T-cell (primary cell): ENCODE results near the gene SH2D1A. TPM values are rescaled to one million over a fixed set of nuclear protein-coding genes. Genes with fewer than 3 reads are reported as not detected.
"Not testable (repeated sequence)": the region's sequence is repeated elsewhere in the genome, so short reads cannot be mapped to it uniquely, and the experiment has no call there.

ENCODE experiments used
- ATAC-seq, 4 experiments: fragments of 200-7000 bp in 3 of 4; fragments of 150-1000 bp in 1 of 4; cut with Tn5 transposase; replicated peaks in 1 of 4; 1 replicate in 3 of 4; 2 replicates in 1 of 4; pipeline ENCODE4 v1.10.0; 2021; ENCODE audit warnings: moderate library complexity in 3 of 4, mild to moderate bottlenecking in 2 of 4, moderate number of reproducible peaks in 1 of 4
- CTCF ChIA-PET, 2 donors: fragments of 300-600 bp; sonication (Branson Sonifier 250); formaldehyde crosslinking; loops; one replicate each; lab custom pipeline; 2022; ENCODE audit warnings: antibody characterized with exemption in 2 of 2; lab: Charles Lee
- POLR2A ChIA-PET, 2 donors: fragments of 300-600 bp; sonication (Branson Sonifier 250); formaldehyde crosslinking; loops; one replicate each; lab custom pipeline; 2022; ENCODE audit warnings: antibody characterized with exemption in 2 of 2; lab: Charles Lee
- DNase-seq, 35 experiments: peaks; one replicate each; pipeline versions ENCODE4 v3.0.0 to v3.0.0-alpha.2; 2013 to 2023
- H3K27ac ChIP-seq: one replicate; pipeline ENCODE4 v1.5.1; 2013; ENCODE audit warnings: low read length
- H3K27me3 ChIP-seq, 2 experiments: replicated peaks in 1 of 2; 1 replicate in 1 of 2; 2 replicates in 1 of 2; pipeline versions ENCODE4 v1.6.1 to v1.7.0; 2013; ENCODE audit warnings: low read length in 1 of 2, mixed read lengths in 1 of 2; ENCODE audit not compliant: control insufficient read depth in 2 of 2, insufficient read depth in 2 of 2; ENCODE audit errors: extremely low read depth in 1 of 2
- H3K36me3 ChIP-seq, 2 donors: 1 replicate in 1 of 2; 2 replicates in 1 of 2; pipeline versions ENCODE4 v1.6.1 to v1.7.0; 2013; ENCODE audit warnings: low read length in 1 of 2; ENCODE audit not compliant: control insufficient read depth in 2 of 2, insufficient read depth in 1 of 2; ENCODE audit errors: extremely low read depth in 1 of 2
- H3K4me1 ChIP-seq, 2 experiments: 1 replicate in 1 of 2; 2 replicates in 1 of 2; pipeline versions ENCODE4 v1.6.1 to v1.7.0; 2013; ENCODE audit warnings: low read length in 2 of 2, mixed read lengths in 1 of 2; ENCODE audit not compliant: insufficient read depth in 2 of 2, control insufficient read depth in 1 of 2; ENCODE audit errors: extremely low read depth in 1 of 2
- H3K4me3 ChIP-seq, 2 donors: 1 replicate in 1 of 2; 2 replicates in 1 of 2; pipeline versions ENCODE4 v1.5.1 to v1.7.0; 2013; ENCODE audit warnings: mild to moderate bottlenecking in 2 of 2, low read length in 1 of 2, moderate library complexity in 1 of 2; ENCODE audit not compliant: control insufficient read depth in 1 of 2; ENCODE audit errors: extremely low read depth in 1 of 2
- H3K9me3 ChIP-seq: 2 replicates; pipeline ENCODE4 v1.7.0; 2013
- H3K27ac Mint-ChIP-seq, 2 donors: one replicate each; pipeline ENCODE4 v1.8.0; 2020 to 2021; ENCODE audit warnings: mild to moderate bottlenecking in 2 of 2, mixed read lengths in 2 of 2
- H3K27me3 Mint-ChIP-seq, 2 donors: one replicate each; pipeline ENCODE4 v1.8.0; 2021 to 2022; ENCODE audit warnings: mixed read lengths in 2 of 2
- H3K36me3 Mint-ChIP-seq: one replicate; pipeline ENCODE4 v1.8.0; 2021; ENCODE audit warnings: mixed read lengths
- H3K4me1 Mint-ChIP-seq, 3 donors: one replicate each; pipeline ENCODE4 v1.8.0; 2020 to 2022; ENCODE audit warnings: mixed read lengths in 3 of 3, mild to moderate bottlenecking in 1 of 3
- H3K4me3 Mint-ChIP-seq, 3 donors: one replicate each; pipeline ENCODE4 v1.8.0; 2020 to 2022; ENCODE audit warnings: mild to moderate bottlenecking in 3 of 3, mixed read lengths in 3 of 3, moderate library complexity in 3 of 3
- H3K9me3 Mint-ChIP-seq, 3 donors: one replicate each; pipeline ENCODE4 v1.8.0; 2020 to 2022; ENCODE audit warnings: mixed read lengths in 3 of 3
- WGBS: methylation state at CpG from one replicate; pipeline ENCODE4 v1.1.5; 2013; ENCODE audit warnings: missing lambda C conversion rate; ENCODE audit not compliant: insufficient coverage; 5-methylcytosine and 5-hydroxymethylcytosine counted together
- total RNA-seq, 35 experiments: library from RNA in 6 of 35; stranded (reverse) in 6 of 35; fragments of 120-200 nt in 1 of 35; gene quantifications; one replicate each; pipeline versions ENCODE4 v1.2.1 to v1.2.4 and lab custom pipeline; 2013 to 2026

SH2D1A gene
- total RNA-seq (10 to 100 TPM; 32.1 to 43.8 (median 39.0) TPM), total RNA-seq (lab: John Stamatoyannopoulos, UW) (37.5 to 130 (median 67.8) reads per million in 29 experiments)
- total RNA-seq (2013), result 77.4 TPM

DNA sequence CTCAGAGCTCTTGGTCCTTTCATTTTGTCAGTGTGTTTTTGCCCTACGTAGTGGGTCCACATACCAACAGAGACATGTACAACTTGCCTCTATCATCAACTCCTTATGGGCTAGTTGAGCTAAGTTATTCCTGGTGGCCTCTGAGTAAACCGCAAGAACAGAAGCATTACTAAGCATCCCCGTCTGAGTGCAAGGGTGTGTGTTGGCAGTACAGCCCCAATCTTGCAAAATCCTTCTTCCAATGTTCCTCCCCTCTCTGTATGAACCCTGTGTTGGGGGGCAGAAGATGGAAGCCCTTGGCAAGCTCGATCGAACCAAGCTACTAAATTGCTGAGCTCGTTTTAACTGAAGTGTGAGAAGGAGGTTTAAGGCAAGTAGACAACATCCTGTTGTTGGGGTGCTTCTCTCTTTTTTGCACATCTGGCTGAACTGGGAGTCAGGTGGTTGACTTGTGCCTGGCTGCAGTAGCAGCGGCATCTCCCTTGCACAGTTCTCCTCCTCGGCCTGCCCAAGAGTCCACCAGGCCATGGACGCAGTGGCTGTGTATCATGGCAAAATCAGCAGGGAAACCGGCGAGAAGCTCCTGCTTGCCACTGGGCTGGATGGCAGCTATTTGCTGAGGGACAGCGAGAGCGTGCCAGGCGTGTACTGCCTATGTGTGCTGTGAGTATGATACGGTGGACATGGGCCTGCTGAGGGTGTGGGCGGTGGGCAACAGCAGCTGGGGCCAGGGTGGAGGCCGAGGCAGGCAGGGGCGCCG is at the start of gene SH2D1A:
Gene SH2D1A, plus strand, starts transcription at position 447 of the 760 bp plus-strand sequence. Its CDS starts 80 bp downstream, at position 527.
- peak within 1 kb of the TSS; percentile 75 to 78 for H3K4me3 ChIP-seq
- Mint-ChIP-seq H3K9me3 (no peaks in the 10 kb centered on the region), H3K4me1 (peaks cover 47 to 55% (median 50%) of the 10 kb centered on the region in 3 donors), H3K36me3 (no peaks in the 10 kb centered on the region), H3K27me3 (no peaks in the 10 kb centered on the region), H3K4me3 (peak within 1 kb of the TSS; percentile 93 to 96 (median 94)), H3K27ac (peak within 1 kb of the TSS; percentile 94 to 98)
- peak within 1 kb of the TSS; percentile 83 for H3K27ac ChIP-seq
- no peaks in the 10 kb centered on the region for H3K36me3 ChIP-seq
- no peaks in the 10 kb centered on the region for H3K27me3 ChIP-seq
- 3% methylated on average over 6 of the region's 19 CpGs for WGBS
- peak in 27 of 35 experiments; percentile 5 to 63 (median 25) for DNase-seq
- ChIA-PET CTCF (interaction anchor here (0.5 to 1.3 kb wide), 6 partner anchors 8 to 190 kb away, joined by 3 to 5 read pairs (median 5); no protein-coding TSS in a partner anchor), POLR2A (interaction anchor here (0.6 to 1.2 kb wide), 6 partner anchors 13 to 487 kb away, joined by 3 to 7 read pairs (median 3); no protein-coding TSS in a partner anchor)
- ATAC-seq, result peak; percentile 64 to 81 (median 71)
- peaks cover 16 to 20% of the 10 kb centered on the region in 2 experiments for H3K4me1 ChIP-seq
- H3K9me3 ChIP-seq, result no peaks in the 10 kb centered on the region

GRCh38 chrX:124299323-124299722 is 47.0 kb upstream of the SH2D1A start:
- H3K27me3 ChIP-seq, H3K9me3 Mint-ChIP-seq, H3K4me1 ChIP-seq, H3K27me3 Mint-ChIP-seq, ATAC-seq, POLR2A ChIA-PET, H3K27ac ChIP-seq, H3K27ac Mint-ChIP-seq, H3K4me3 ChIP-seq, H3K36me3 Mint-ChIP-seq, DNase-seq, H3K9me3 ChIP-seq, H3K36me3 ChIP-seq, H3K4me3 Mint-ChIP-seq, CTCF ChIA-PET: not testable (repeated sequence)
- no CpG with 5 or more reads among the region's 4 CpGs for WGBS
- H3K4me1 Mint-ChIP-seq, result peaks cover 0 to 18% (median 11%) of the 10 kb centered on the region in 3 donors

DNA sequence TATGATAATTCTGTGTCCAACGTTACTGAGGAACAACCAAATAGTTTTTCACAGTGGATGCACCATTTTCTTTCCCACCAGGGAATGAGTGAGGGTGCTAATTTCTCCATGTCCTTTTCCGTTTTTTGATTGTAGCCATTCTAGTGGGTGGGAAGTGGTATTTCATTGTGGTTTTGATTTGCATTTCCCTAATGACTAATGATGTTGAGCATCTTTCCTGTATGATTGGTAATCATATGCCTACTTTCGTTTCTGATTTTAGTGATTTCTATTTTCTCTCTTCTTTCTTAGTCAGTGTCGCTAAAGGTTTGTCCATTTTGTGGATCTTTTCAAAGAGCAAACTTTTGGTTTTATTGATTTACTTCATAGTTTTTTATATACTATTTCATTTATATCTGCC is 46.0 kb upstream of the SH2D1A start:
- Mint-ChIP-seq H3K9me3 (peaks cover 0 to 3% (median 0%) of the 10 kb centered on the region in 3 donors), H3K36me3 (peaks cover 2% of the 10 kb centered on the region), H3K27me3 (peaks cover 0 to 4% of the 10 kb centered on the region in 2 donors), H3K4me3 (peak overlapping the region in 2 of 3 donors; percentile 11 to 39), H3K27ac (peak overlapping the region; percentile 39 to 57), H3K4me1 (peaks cover 0 to 18% (median 11%) of the 10 kb centered on the region in 3 donors)
- ATAC-seq, result peak in 1 of 4 experiments; percentile 50
- DNase-seq, result peak in 1 of 35 experiments; percentile 46
- no peaks in the 10 kb centered on the region for H3K9me3 ChIP-seq
- H3K27ac ChIP-seq, result peak overlapping the region; percentile 23
- no peaks in the 10 kb centered on the region for H3K4me1 ChIP-seq
- no peak overlapping the region for H3K4me3 ChIP-seq
- ChIA-PET POLR2A (no interaction called here), CTCF (no interaction called here)
- WGBS, result no CpG with 5 or more reads among the region's 4 CpGs
- H3K36me3 ChIP-seq, result no peaks in the 10 kb centered on the region
- H3K27me3 ChIP-seq, result no peaks in the 10 kb centered on the region

- no peak for ATAC-seq
Measured at GRCh38 chrX:124307253-124307907, 39.0 kb upstream of the SH2D1A start.

GRCh38 chrX:124325732-124326131 is 20.6 kb upstream of the SH2D1A start:
- no CpG with 5 or more reads among the region's 1 CpG for WGBS
- Mint-ChIP-seq H3K36me3 (no peaks in the 10 kb centered on the region), H3K9me3 (no peaks in the 10 kb centered on the region), H3K4me1 (peaks cover under 1 to 6% (median 5%) of the 10 kb centered on the region in 3 donors), H3K27me3 (no peaks in the 10 kb centered on the region), H3K27ac (no peak overlapping the region), H3K4me3 (no peak overlapping the region)
- Histone ChIP-seq H3K36me3 (no peaks in the 10 kb centered on the region), H3K4me3 (no peak overlapping the region), H3K4me1 (peaks cover 0 to 1% of the 10 kb centered on the region in 2 experiments), H3K27me3 (no peaks in the 10 kb centered on the region), H3K27ac (no peak overlapping the region), H3K9me3 (no peaks in the 10 kb centered on the region)
- ATAC-seq (no peak), DNase-seq (no peak)
- CTCF ChIA-PET, result no interaction called here
- POLR2A ChIA-PET, result no interaction called here

More at GRCh38 chrX:124307253-124307907, 39.0 kb upstream of the SH2D1A start:
- H3K4me1 Mint-ChIP-seq, result no peaks in the 10 kb centered on the region
- H3K36me3 ChIP-seq, result no peaks in the 10 kb centered on the region
- peaks cover 0 to 28% of the 10 kb centered on the region in 2 donors for H3K27me3 Mint-ChIP-seq
- no peak overlapping the region for H3K4me3 ChIP-seq
- no peak overlapping the region for H3K27ac ChIP-seq
- ChIA-PET POLR2A (no interaction called here), CTCF (no interaction called here)
- H3K9me3 Mint-ChIP-seq, result no peaks in the 10 kb centered on the region
- no peaks in the 10 kb centered on the region for H3K36me3 Mint-ChIP-seq
- no peak for DNase-seq
- H3K9me3 ChIP-seq, result no peaks in the 10 kb centered on the region
- H3K4me3 Mint-ChIP-seq, result no peak overlapping the region
- no peaks in the 10 kb centered on the region for H3K4me1 ChIP-seq
- no peak overlapping the region for H3K27ac Mint-ChIP-seq
- no peaks in the 10 kb centered on the region for H3K27me3 ChIP-seq
- WGBS, result no CpG with 5 or more reads among the region's 2 CpGs

- Mint-ChIP-seq H3K36me3 (no peaks in the 10 kb centered on the region), H3K9me3 (no peaks in the 10 kb centered on the region), H3K27ac (no peak overlapping the region), H3K27me3 (no peaks in the 10 kb centered on the region), H3K4me1 (peaks cover 6 to 11% (median 10%) of the 10 kb centered on the region in 3 donors), H3K4me3 (no peak overlapping the region)
- Histone ChIP-seq H3K4me1 (peaks cover 0 to 7% of the 10 kb centered on the region in 2 experiments), H3K27ac (no peak overlapping the region), H3K4me3 (no peak overlapping the region), H3K9me3 (no peaks in the 10 kb centered on the region), H3K27me3 (no peaks in the 10 kb centered on the region), H3K36me3 (no peaks in the 10 kb centered on the region)
- ChIA-PET CTCF (no interaction called here), POLR2A (no interaction called here)
- ATAC-seq (no peak), DNase-seq (no peak)
- no CpG with 5 or more reads among the region's 1 CpG for WGBS
Measured at GRCh38 chrX:124328765-124329164, 17.6 kb upstream of the SH2D1A start.
